Keratinocyte (primary cell): ENCODE data around the gene KCNMA1. TPM values are rescaled to one million over a fixed set of nuclear protein-coding genes. Genes with fewer than 3 reads are reported as not detected.

Experiments
- DNase-seq: peaks from one replicate; pipeline ENCODE4 v3.0.0-alpha.2; 2011; ENCODE audit warnings: low read depth, missing footprints, low spot score
- FAIRE-seq: peaks from 2 replicates; lab custom pipeline; 2011; peaks lifted over from hg19 to GRCh38; lab: Jason Lieb, UNC
- H2AFZ ChIP-seq: 2 replicates; pipeline ENCODE4 v1.6.0; 2012; ENCODE audit warnings: low read length, control low read depth, inconsistent platforms; ENCODE audit not compliant: control insufficient read depth
- H3K27ac ChIP-seq: 2 replicates; pipeline ENCODE4 v1.5.1; 2011; ENCODE audit warnings: low read length; ENCODE audit not compliant: control insufficient read depth, insufficient read depth
- H3K27me3 ChIP-seq: 3 replicates; pipeline ENCODE4 v1.6.0; 2011; ENCODE audit warnings: low read length; ENCODE audit not compliant: control insufficient read depth, insufficient read depth; ENCODE audit errors: extremely low read depth
- H3K36me3 ChIP-seq, 2 experiments: 2 replicates in 1 of 2; 3 replicates in 1 of 2; pipeline ENCODE4 v1.5.1; 2011; ENCODE audit warnings: low read length in 2 of 2, mild to moderate bottlenecking in 1 of 2; ENCODE audit not compliant: control insufficient read depth in 2 of 2, insufficient read depth in 2 of 2; ENCODE audit errors: extremely low read depth in 1 of 2
- H3K4me1 ChIP-seq: 3 replicates; pipeline ENCODE4 v1.5.1; 2011; ENCODE audit warnings: low read length; ENCODE audit not compliant: control insufficient read depth, insufficient read depth; ENCODE audit errors: extremely low read depth
- H3K4me2 ChIP-seq: 3 replicates; pipeline ENCODE4 v1.6.0; 2011; ENCODE audit warnings: low read depth, low read length; ENCODE audit not compliant: control insufficient read depth, insufficient read depth; ENCODE audit errors: extremely low read depth
- H3K4me3 ChIP-seq, 3 experiments: fragments of 200-600 bp in 1 of 3; sonication (generic) in 1 of 3; 2 replicates in 2 of 3; 3 replicates in 1 of 3; pipeline ENCODE4 v1.5.1; 2011 to 2016; ENCODE audit warnings: low read length in 3 of 3, mild to moderate bottlenecking in 3 of 3, control low read depth in 2 of 3, inconsistent platforms in 1 of 3, low read depth in 1 of 3, mixed read lengths in 1 of 3, mixed run types in 1 of 3, moderate library complexity in 1 of 3; ENCODE audit not compliant: control insufficient read depth in 2 of 3, insufficient read depth in 2 of 3; ENCODE audit errors: extremely low read depth in 1 of 3
- H3K79me2 ChIP-seq: 2 replicates; pipeline ENCODE4 v1.6.0; 2012; ENCODE audit warnings: low read length; ENCODE audit not compliant: control insufficient read depth, insufficient read depth
- H3K9ac ChIP-seq: 3 replicates; pipeline ENCODE4 v1.6.0; 2011; ENCODE audit warnings: low read length; ENCODE audit not compliant: control insufficient read depth, insufficient read depth; ENCODE audit errors: extremely low read depth
- H3K9me1 ChIP-seq: 3 replicates; pipeline ENCODE4 v1.6.0; 2011; ENCODE audit warnings: low read length; ENCODE audit not compliant: control insufficient read depth, insufficient read depth; ENCODE audit errors: extremely low read depth
- H3K9me3 ChIP-seq: 2 replicates; pipeline ENCODE4 v1.5.1; 2012; ENCODE audit warnings: low read depth, low read length; ENCODE audit not compliant: control insufficient read depth
- H4K20me1 ChIP-seq: 3 replicates; pipeline ENCODE4 v1.6.0; 2011; ENCODE audit warnings: low read length; ENCODE audit not compliant: control insufficient read depth, insufficient read depth; ENCODE audit errors: extremely low read depth
- EZH2 ChIP-seq: IDR thresholded peaks from one replicate; pipeline ENCODE4 v1.6.1; 2012; ENCODE audit warnings: inconsistent platforms, mild to moderate bottlenecking, low read length, moderate library complexity
- dilution Hi-C: fragments of 300-500 bp; cut with MboI; formaldehyde crosslinking; loops from one replicate; pipeline ENCODE4 v1.7.0; 2020; ENCODE audit warnings: low sequenced_read_pairs; ENCODE audit not compliant: extremely low pct_ligation_motif_present
- polyA plus RNA-seq, 5 experiments: library from polyadenylated mRNA; depleted of rRNA in 3 of 5; stranded (reverse) in 3 of 5; stranded (forward) in 1 of 5; unstranded in 1 of 5; fragments of >200 nt; gene quantifications; 1 replicate in 1 of 5; 2 replicates in 3 of 5; 3 replicates in 1 of 5; pipeline versions ENCODE4 v1.2.1 to v1.2.3, GENCODE V29; 2011 to 2012; ENCODE audit warnings: missing spikeins in 2 of 5, low read depth in 1 of 5, low replicate concordance in 1 of 5
- TF ChIP-seq, protein P1 (sequence below), 3 experiments: IDR thresholded peaks in 1 of 3; conservative IDR thresholded peaks in 1 of 3; optimal IDR thresholded peaks in 1 of 3; 2 replicates in 2 of 3; 3 replicates in 1 of 3; pipeline versions ENCODE3 to v1.5.1; 2011; ENCODE audit warnings: low read length in 3 of 3, mild to moderate bottlenecking in 3 of 3, moderate library complexity in 2 of 3, control low read depth in 1 of 3, inconsistent platforms in 1 of 3; ENCODE audit not compliant: insufficient read depth in 2 of 3; ENCODE audit errors: extremely low read depth in 1 of 3

The KCNMA1 gene
- polyA plus RNA-seq, 1 donor (not counting 4 experiments of a cell fraction or from before 2014, with no cell fraction given) = 6.3 TPM

GRCh38 chr10:76920581-76920980 is 717.0 kb downstream of the KCNMA1 start:
- Histone ChIP-seq H3K4me2 (no peak overlapping the region), H3K36me3 (no peaks in the 10 kb centered on the region), H3K27me3 (no peaks in the 10 kb centered on the region), H3K4me1 (no peaks in the 10 kb centered on the region), H3K27ac (no peak overlapping the region), H3K4me3 (no peak overlapping the region), H3K9ac (no peak overlapping the region), H2AFZ (no peak overlapping the region), H3K9me3 (no peaks in the 10 kb centered on the region), H3K79me2 (no peaks in the 10 kb centered on the region), H4K20me1 (no peaks in the 10 kb centered on the region), H3K9me1 (no peaks in the 10 kb centered on the region)
- TF ChIP-seq, protein P1, sequence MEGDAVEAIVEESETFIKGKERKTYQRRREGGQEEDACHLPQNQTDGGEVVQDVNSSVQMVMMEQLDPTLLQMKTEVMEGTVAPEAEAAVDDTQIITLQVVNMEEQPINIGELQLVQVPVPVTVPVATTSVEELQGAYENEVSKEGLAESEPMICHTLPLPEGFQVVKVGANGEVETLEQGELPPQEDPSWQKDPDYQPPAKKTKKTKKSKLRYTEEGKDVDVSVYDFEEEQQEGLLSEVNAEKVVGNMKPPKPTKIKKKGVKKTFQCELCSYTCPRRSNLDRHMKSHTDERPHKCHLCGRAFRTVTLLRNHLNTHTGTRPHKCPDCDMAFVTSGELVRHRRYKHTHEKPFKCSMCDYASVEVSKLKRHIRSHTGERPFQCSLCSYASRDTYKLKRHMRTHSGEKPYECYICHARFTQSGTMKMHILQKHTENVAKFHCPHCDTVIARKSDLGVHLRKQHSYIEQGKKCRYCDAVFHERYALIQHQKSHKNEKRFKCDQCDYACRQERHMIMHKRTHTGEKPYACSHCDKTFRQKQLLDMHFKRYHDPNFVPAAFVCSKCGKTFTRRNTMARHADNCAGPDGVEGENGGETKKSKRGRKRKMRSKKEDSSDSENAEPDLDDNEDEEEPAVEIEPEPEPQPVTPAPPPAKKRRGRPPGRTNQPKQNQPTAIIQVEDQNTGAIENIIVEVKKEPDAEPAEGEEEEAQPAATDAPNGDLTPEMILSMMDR (optimal IDR thresholded peaks at IDR 0.05 in 1 of 3, IDR thresholded peaks at IDR 0.05 in 1 of 3, conservative IDR thresholded peaks at IDR 0.05 in 1 of 3; ENCODE audit: extremely low read depth in 1 of 3, insufficient read depth in 2 of 3, low read length in 3 of 3) = no peak
- TF ChIP-seq EZH2 = no peak
- no peak for DNase-seq
- dilution Hi-C loops = no loop called here
- no peak for FAIRE-seq

GRCh38 chr10:76918106-76918505 is 719.5 kb downstream of the KCNMA1 start:
- Histone ChIP-seq H2AFZ (no peak overlapping the region), H3K4me1 (no peaks in the 10 kb centered on the region), H3K79me2 (no peaks in the 10 kb centered on the region), H3K4me3 (no peak overlapping the region), H3K27me3 (no peaks in the 10 kb centered on the region), H3K27ac (no peak overlapping the region), H4K20me1 (no peaks in the 10 kb centered on the region), H3K36me3 (no peaks in the 10 kb centered on the region), H3K9me1 (no peaks in the 10 kb centered on the region), H3K4me2 (no peak overlapping the region), H3K9me3 (no peaks in the 10 kb centered on the region), H3K9ac (no peak overlapping the region)
- TF ChIP-seq EZH2 = no peak
- TF ChIP-seq, protein P1 (optimal IDR thresholded peaks at IDR 0.05 in 1 of 3, IDR thresholded peaks at IDR 0.05 in 1 of 3, conservative IDR thresholded peaks at IDR 0.05 in 1 of 3; ENCODE audit: extremely low read depth in 1 of 3, insufficient read depth in 2 of 3, low read length in 3 of 3) = no peak
- no peak for FAIRE-seq
- dilution Hi-C loops = no loop called here
- DNase-seq = no peak
